ENCODE results near the gene CD96.

DNA sequence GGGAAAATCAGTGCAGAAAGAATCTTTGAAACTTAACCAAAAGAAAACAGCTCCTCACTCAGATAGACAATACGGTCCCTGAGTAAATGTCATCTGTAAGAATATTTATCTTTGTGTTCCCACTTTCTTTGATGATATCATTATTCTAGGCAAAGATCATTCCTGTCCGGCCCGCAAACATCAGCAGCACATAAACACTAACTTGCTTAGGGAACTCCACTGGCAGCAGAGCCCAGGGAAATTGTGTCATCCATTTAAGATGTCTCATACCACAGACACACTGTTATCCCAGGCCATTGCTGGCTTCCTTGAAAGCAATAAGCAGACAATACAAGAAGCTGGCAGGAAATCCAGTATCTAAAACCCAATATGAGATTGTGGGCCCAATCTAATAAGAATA lies 20.1 kb upstream of the CD96 start:
- no peak for TF ChIP-seq CTCF (conservative IDR thresholded peaks at IDR 0.05 in 1 of 2, IDR thresholded peaks at IDR 0.05 in 1 of 2; ENCODE audit: extremely low read depth in 1 of 2, insufficient read depth in 1 of 2, low read depth in 1 of 2, low read length in 2 of 2)
- TF ChIP-seq EZH2 (IDR thresholded peaks at IDR 0.05; ENCODE audit: borderline replicate concordance, low read length), result no peak
